Panc1 (cell line): ENCODE results near the gene NARS2. TPM values are rescaled to one million over a fixed set of nuclear protein-coding genes. Genes with fewer than 3 reads are reported as not detected.

ENCODE experiments used
- ATAC-seq: fragments of 200-7000 bp; cut with Tn5 transposase; 2 replicates; pipeline ENCODE4 v1.9.1; 2020; ENCODE audit warnings: mild to moderate bottlenecking, moderate library complexity
- BruUV-seq: library from RNA; stranded (reverse); fragments of 400-500 nt; replicated peaks from 2 replicates; lab custom pipeline; 2021; lab: Mats Ljungman, UMichigan
- CTCF ChIA-PET: fragments of 300-600 bp; sonication (Branson Sonifier 250); formaldehyde crosslinking; loops from one replicate; lab custom pipeline; 2022; ENCODE audit warnings: antibody characterized with exemption; lab: Charles Lee
- POLR2A ChIA-PET: fragments of 300-600 bp; sonication (Branson Sonifier 250); formaldehyde crosslinking; loops from one replicate; lab custom pipeline; 2022; ENCODE audit warnings: antibody characterized with exemption; lab: Charles Lee
- DNase-seq: peaks from one replicate; pipeline ENCODE4 v3.0.0-alpha.2; 2010; ENCODE audit warnings: low read depth, low spot score
- H3K27ac ChIP-seq: 2 replicates; pipeline ENCODE4 v1.5.1; 2011; ENCODE audit warnings: mild to moderate bottlenecking, low read length, inconsistent platforms
- H3K27me3 ChIP-seq: fragments of 200-500 bp; sonication (Bioruptor generic); 2 replicates; pipeline ENCODE4 v1.6.0; 2014; ENCODE audit warnings: low read length, inconsistent platforms; ENCODE audit not compliant: control insufficient read depth, insufficient read depth
- H3K36me3 ChIP-seq: fragments of 200-500 bp; sonication (Bioruptor generic); 2 replicates; pipeline ENCODE4 v1.5.1; 2014; ENCODE audit warnings: inconsistent platforms, mild to moderate bottlenecking, low read length, moderate library complexity; ENCODE audit not compliant: control insufficient read depth, insufficient read depth
- H3K4me1 ChIP-seq: 2 replicates; pipeline ENCODE4 v1.5.1; 2011; ENCODE audit warnings: inconsistent platforms, mild to moderate bottlenecking, low read length, moderate library complexity; ENCODE audit not compliant: control insufficient read depth, insufficient read depth
- H3K4me3 ChIP-seq, 2 experiments: 2 replicates each; pipeline ENCODE4 v1.5.1; 2011 to 2012; ENCODE audit warnings: low read depth in 2 of 2, low read length in 2 of 2, mild to moderate bottlenecking in 2 of 2, inconsistent platforms in 1 of 2, moderate library complexity in 1 of 2
- H3K9me3 ChIP-seq: fragments of 200-500 bp; sonication (Bioruptor generic); 2 replicates; pipeline ENCODE4 v1.5.1; 2014; ENCODE audit warnings: low read depth, mild to moderate bottlenecking, inconsistent platforms, low read length, moderate library complexity; ENCODE audit not compliant: control insufficient read depth, insufficient read depth
- CTCF ChIP-seq: fragments of 450-650 bp; IDR thresholded peaks from 2 replicates; pipeline ENCODE4 v1.5.1; 2017; ENCODE audit warnings: mild to moderate bottlenecking
- POLR2AphosphoS5 ChIP-seq: IDR thresholded peaks from 2 replicates; pipeline ENCODE4 v1.6.1; 2012; ENCODE audit warnings: mild to moderate bottlenecking, low read depth, low read length, moderate library complexity
- REST ChIP-seq, 2 experiments: IDR thresholded peaks; 2 replicates each; pipeline ENCODE4 v1.6.1; 2011 to 2012; ENCODE audit warnings: low read depth in 2 of 2, control low read depth in 1 of 2, low read length in 1 of 2, mild to moderate bottlenecking in 1 of 2, moderate library complexity in 1 of 2; ENCODE audit not compliant: insufficient read depth in 1 of 2
- SIN3A ChIP-seq: IDR thresholded peaks from 2 replicates; pipeline ENCODE4 v1.6.1; 2012; ENCODE audit warnings: low read depth, mild to moderate bottlenecking, low read length, moderate library complexity, borderline replicate concordance; ENCODE audit not compliant: insufficient read depth
- TCF7L2 ChIP-seq: IDR thresholded peaks from 2 replicates; pipeline ENCODE4 v1.6.1; 2011; ENCODE audit warnings: mild to moderate bottlenecking, low read depth, low read length, inconsistent platforms
- in situ Hi-C: cut with HindIII; loops from 2 replicates; pipeline ENCODE4 v1.10.0; 2016; ENCODE audit warnings: low sequenced_read_pairs, low pct_unique_long_range_greater_than_20kb
- intact Hi-C: fragments of 100-400 bp; cut with micrococcal nuclease; formaldehyde crosslinking; loops from one replicate; pipeline ENCODE4 v1.10.0; 2022; ENCODE audit not compliant: unreplicated experiment
- total RNA-seq: library from RNA; stranded (reverse); gene quantifications from one replicate; pipeline ENCODE4 v1.2.1, GENCODE V29; 2021; ENCODE audit not compliant: unreplicated experiment

The NARS2 gene
- total RNA-seq, 1 experiment from 2014 or later, result 29.8 TPM

GRCh38 chr11:78400702-78401101 is 174.0 kb downstream of the NARS2 start:
- ChIA-PET POLR2A (interaction anchor here (0.7 kb wide), 1 partner anchor 1961 kb away, joined by 10 read pairs; no protein-coding TSS in a partner anchor), CTCF (interaction anchor here (0.6 kb wide), 2 partner anchors 10 to 163 kb away, joined by 8 to 12 read pairs; no protein-coding TSS in a partner anchor)
- Histone ChIP-seq H3K27me3 (no peaks in the 10 kb centered on the region), H3K36me3 (no peaks in the 10 kb centered on the region), H3K9me3 (no peaks in the 10 kb centered on the region), H3K4me1 (no peaks in the 10 kb centered on the region), H3K27ac (no peak overlapping the region), H3K4me3 (no peak overlapping the region)
- intact Hi-C loops, result no loop called here
- ATAC-seq (no peak), DNase-seq (no peak)
- no peak for TF ChIP-seq CTCF
- in situ Hi-C loops, result no loop called here
- no TSS peak for BruUV-seq

- no TSS peak for BruUV-seq
- DNase-seq (no peak), ATAC-seq (no peak)
- Histone ChIP-seq H3K4me3 (no peak overlapping the region), H3K9me3 (no peaks in the 10 kb centered on the region), H3K27me3 (no peaks in the 10 kb centered on the region), H3K4me1 (no peaks in the 10 kb centered on the region), H3K27ac (no peak overlapping the region), H3K36me3 (no peaks in the 10 kb centered on the region)
- CTCF ChIA-PET, result interaction anchor here (0.6 kb wide), 2 partner anchors 11 to 164 kb away, joined by 8 to 12 read pairs; no protein-coding TSS in a partner anchor
- in situ Hi-C loops, result no loop called here
- POLR2A ChIA-PET, result interaction anchor here (0.7 kb wide), 1 partner anchor 1961 kb away, joined by 10 read pairs; no protein-coding TSS in a partner anchor
- TF ChIP-seq POLR2AphosphoS5 (no peak), SIN3A (no peak), REST (IDR thresholded peaks at IDR 0.05; ENCODE audit: insufficient read depth in 1 of 2, low read depth in 2 of 2, low read length in 1 of 2) (no peak), CTCF (no peak), TCF7L2 (no peak)
- intact Hi-C loops, result no loop called here
Observed at GRCh38 chr11:78400116-78400515, 174.5 kb downstream of the NARS2 start.
